ENCODE data around the gene ZNF575. TPM values are rescaled to one million over a fixed set of nuclear protein-coding genes. Genes with fewer than 3 reads are reported as not detected.

The ZNF575 gene
- total RNA-seq, 1 experiment from 2014 or later: not detected

- peaks cover 4% of the 10 kb centered on the region; the same call in 1 of the 2 replicates for H3K27me3 ChIP-seq (ENCODE audit: insufficient read depth, low read length)
- WGBS (ENCODE audit: extremely low coverage, insufficient read length, low lambda C conversion rate): no CpG with 5 or more reads among the region's 64 CpGs
- H2BK5ac ChIP-seq (ENCODE audit: insufficient read length, low read length): no peak overlapping the region
- H2BK120ac ChIP-seq (ENCODE audit: low read depth, low read length, poor library complexity, severe bottlenecking): no peak overlapping the region
- Mint-ChIP-seq H3K9me3 (no peaks in the 10 kb centered on the region; a peak in 1 of 5 replicates), H3K27me3 (ENCODE audit: low read depth) (peaks cover 12% of the 10 kb centered on the region), H3K4me3 (peak overlapping the region; percentile 81 to 87), H3K4me1 (peaks cover 12 to 25% of the 10 kb centered on the region in 2 experiments), H3K27ac (peak overlapping the region in 2 of 3 experiments; percentile 6 to 72; a peak in 3 of 7 replicates), H3K36me3 (ENCODE audit: insufficient read depth in 1 of 3, low read depth in 3 of 3) (peaks cover 3% of the 10 kb centered on the region in 3 experiments; a peak in 5 of 7 replicates)
- H3T11ph ChIP-seq (ENCODE audit: low read length): no peak overlapping the region
- no peak overlapping the region for H3K4ac ChIP-seq (ENCODE audit: low read depth, low read length)
- no peaks in the 10 kb centered on the region for H3K79me2 ChIP-seq (ENCODE audit: insufficient read depth, low read length)
- H3K79me1 ChIP-seq (ENCODE audit: insufficient read depth, low read depth, low read length, poor library complexity, severe bottlenecking): no peaks in the 10 kb centered on the region
- TF ChIP-seq CTCF (conservative IDR thresholded peaks at IDR 0.05): peak; percentile 59; the same call in 2 of the 3 replicates
- no peak overlapping the region for H2BK20ac ChIP-seq (ENCODE audit: low read depth, low read length, poor library complexity, severe bottlenecking)
- peaks cover 21% of the 10 kb centered on the region for H3K23me2 ChIP-seq (ENCODE audit: insufficient read length, low read depth, low read length, poor library complexity, severe bottlenecking)
- H3K14ac ChIP-seq (ENCODE audit: insufficient read depth, low read length): peak overlapping the region; percentile 70
- peak overlapping the region; percentile 52 for H3K9ac ChIP-seq (ENCODE audit: extremely low read depth, insufficient read length, low read length)
- no peak overlapping the region for H3K27ac ChIP-seq (ENCODE audit: insufficient read length, low read depth, low read length)
- no peaks in the 10 kb centered on the region for H3K4me1 ChIP-seq (ENCODE audit: insufficient read depth, low read length)
- peak overlapping the region; percentile 98 for H3K4me2 ChIP-seq (ENCODE audit: insufficient read depth, insufficient read length, low read length)
- peak overlapping the region; percentile 32 for H2AFZ ChIP-seq (ENCODE audit: low read length)
- H3K23ac ChIP-seq (ENCODE audit: insufficient read length, low read depth, low read length): no peak overlapping the region
- H2AK5ac ChIP-seq (ENCODE audit: insufficient read length, low read length): no peak overlapping the region
- H3K18ac ChIP-seq (ENCODE audit: insufficient read length, low read depth, low read length): peak overlapping the region; percentile 70
- no peak overlapping the region for H4K91ac ChIP-seq (ENCODE audit: insufficient read length, low read depth, low read length)
- no peak overlapping the region for H2BK12ac ChIP-seq (ENCODE audit: insufficient read length, low read depth, low read length)
- H3K56ac ChIP-seq (ENCODE audit: insufficient read length, low read depth, low read length): no peak overlapping the region
- no peaks in the 10 kb centered on the region for H3K9me3 ChIP-seq (ENCODE audit: control insufficient read depth, low read depth, low read length)
- DNase-seq: peak; percentile 97
- no peak overlapping the region for H4K5ac ChIP-seq (ENCODE audit: insufficient read length, low read depth, low read length)
- no peak overlapping the region for H4K8ac ChIP-seq (replicated peaks; ENCODE audit: insufficient read length, low read depth, low read length)
- 0 out of 2 replicates have a peak overlapping the region, but pooled peaks have one; percentile 87 for H2BK15ac ChIP-seq (ENCODE audit: low read depth, low read length)
- H4K20me1 ChIP-seq (ENCODE audit: control insufficient read depth, insufficient read depth, insufficient read length): no peaks in the 10 kb centered on the region
These were observed 29.2 kb upstream of the ZNF575 start for GRCh38 chr19:43503501-43504425.
